Loucy (cell line): ENCODE results near the gene SDK1.

Source experiments
- H2AFZ ChIP-seq: fragments of 200-600 bp; sonication (generic); 2 replicates; pipeline ENCODE4 v1.6.0; 2016; ENCODE audit warnings: antibody characterized with exemption, mild to moderate bottlenecking, low read length, moderate library complexity
- H3F3A ChIP-seq: fragments of 200-600 bp; 2 replicates; pipeline ENCODE4 v1.6.0; 2016; ENCODE audit warnings: antibody characterized with exemption, low read depth, mild to moderate bottlenecking
- H3K27me3 ChIP-seq: fragments of 200-600 bp; sonication (generic); 2 replicates; pipeline ENCODE4 v1.6.1; 2014; ENCODE audit warnings: low read length, mild to moderate bottlenecking; ENCODE audit not compliant: insufficient read depth, poor library complexity, severe bottlenecking
- H3K36me3 ChIP-seq: fragments of 200-600 bp; sonication (generic); 2 replicates; pipeline ENCODE4 v1.6.1; 2016; ENCODE audit warnings: low read length; ENCODE audit not compliant: insufficient read depth
- H3K4me1 ChIP-seq: fragments of 200-600 bp; sonication (generic); 2 replicates; pipeline ENCODE4 v1.5.1; 2014; ENCODE audit warnings: low read length, mild to moderate bottlenecking; ENCODE audit not compliant: insufficient read depth, poor library complexity, severe bottlenecking
- H3K4me2 ChIP-seq: fragments of 200-600 bp; sonication (generic); 2 replicates; pipeline ENCODE4 v1.6.0; 2014; ENCODE audit warnings: antibody characterized with exemption, low read length, low read depth, mild to moderate bottlenecking; ENCODE audit not compliant: poor library complexity, severe bottlenecking
- H3K4me3 ChIP-seq: fragments of 200-600 bp; sonication (generic); 2 replicates; pipeline ENCODE4 v1.5.1; 2014; ENCODE audit warnings: low read length, mild to moderate bottlenecking, mixed read lengths; ENCODE audit not compliant: poor library complexity, severe bottlenecking
- H3K79me2 ChIP-seq: fragments of 200-600 bp; sonication (generic); 2 replicates; pipeline ENCODE4 v1.6.1; 2014; ENCODE audit warnings: low read length; ENCODE audit not compliant: insufficient read depth
- H3K9ac ChIP-seq: fragments of 200-600 bp; sonication (generic); 2 replicates; pipeline ENCODE4 v1.6.0; 2014; ENCODE audit warnings: mild to moderate bottlenecking, low read depth, low read length, moderate library complexity; ENCODE audit not compliant: poor library complexity, severe bottlenecking
- H3K9me2 ChIP-seq: fragments of 200-600 bp; sonication (generic); replicated peaks from 2 replicates; pipeline ENCODE4 v1.6.1; 2016; ENCODE audit warnings: low read depth, low read length, mixed read lengths
- H3K9me3 ChIP-seq: fragments of 200-600 bp; sonication (generic); 2 replicates; pipeline ENCODE4 v1.6.1; 2014; ENCODE audit warnings: mild to moderate bottlenecking, antibody characterized with exemption, low read length, low read depth; ENCODE audit not compliant: insufficient read depth
- H4K20me1 ChIP-seq: fragments of 200-600 bp; sonication (generic); 2 replicates; pipeline ENCODE4 v1.6.0; 2014; ENCODE audit warnings: antibody characterized with exemption, low read length, mild to moderate bottlenecking; ENCODE audit not compliant: insufficient read depth, poor library complexity, severe bottlenecking
- EZH2phosphoT487 ChIP-seq: fragments of 200-600 bp; IDR thresholded peaks from 2 replicates; pipeline ENCODE4 v1.6.1; 2018; ENCODE audit warnings: antibody characterized with exemption, mild to moderate bottlenecking, moderate library complexity, borderline replicate concordance
- TF ChIP-seq, protein P1 (sequence below): fragments of 200-600 bp; sonication (generic); conservative IDR thresholded peaks from 2 replicates; pipeline ENCODE4 v1.5.1; 2014; ENCODE audit warnings: mild to moderate bottlenecking, antibody characterized with exemption, low read length

The SDK1 gene

DNA sequence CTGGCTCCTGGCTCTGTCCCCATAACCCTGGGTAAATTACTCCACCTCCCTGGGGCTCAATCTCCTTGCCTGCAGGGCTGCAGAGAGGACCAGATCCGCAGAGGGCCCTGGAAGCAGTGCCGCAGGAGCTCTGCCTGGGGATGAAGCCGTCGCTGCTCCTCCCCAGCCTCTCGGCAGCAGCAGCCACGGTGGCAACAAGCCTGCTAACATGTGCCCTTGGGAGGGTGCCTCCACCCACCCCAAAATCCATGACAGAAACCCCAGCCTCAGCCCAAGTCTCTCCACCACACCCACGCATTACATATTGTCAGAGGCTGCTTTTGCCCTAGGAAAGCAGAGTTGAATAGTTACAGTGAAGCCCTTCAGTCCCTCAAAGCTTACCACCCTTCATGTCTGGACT lies 894.6 kb downstream of the SDK1 start:
- H3K9me2 ChIP-seq, result no peaks in the 10 kb centered on the region
- no peak overlapping the region for H2AFZ ChIP-seq

GRCh38 chr7:4196121-4196819 lies 895.2 kb downstream of the SDK1 start:
- Histone ChIP-seq H3K9me3 (peaks cover 3% of the 10 kb centered on the region; the same call in 1 of the 2 replicates), H4K20me1 (no peaks in the 10 kb centered on the region)
- TF ChIP-seq EZH2phosphoT487, result no peak
- TF ChIP-seq, protein P1, sequence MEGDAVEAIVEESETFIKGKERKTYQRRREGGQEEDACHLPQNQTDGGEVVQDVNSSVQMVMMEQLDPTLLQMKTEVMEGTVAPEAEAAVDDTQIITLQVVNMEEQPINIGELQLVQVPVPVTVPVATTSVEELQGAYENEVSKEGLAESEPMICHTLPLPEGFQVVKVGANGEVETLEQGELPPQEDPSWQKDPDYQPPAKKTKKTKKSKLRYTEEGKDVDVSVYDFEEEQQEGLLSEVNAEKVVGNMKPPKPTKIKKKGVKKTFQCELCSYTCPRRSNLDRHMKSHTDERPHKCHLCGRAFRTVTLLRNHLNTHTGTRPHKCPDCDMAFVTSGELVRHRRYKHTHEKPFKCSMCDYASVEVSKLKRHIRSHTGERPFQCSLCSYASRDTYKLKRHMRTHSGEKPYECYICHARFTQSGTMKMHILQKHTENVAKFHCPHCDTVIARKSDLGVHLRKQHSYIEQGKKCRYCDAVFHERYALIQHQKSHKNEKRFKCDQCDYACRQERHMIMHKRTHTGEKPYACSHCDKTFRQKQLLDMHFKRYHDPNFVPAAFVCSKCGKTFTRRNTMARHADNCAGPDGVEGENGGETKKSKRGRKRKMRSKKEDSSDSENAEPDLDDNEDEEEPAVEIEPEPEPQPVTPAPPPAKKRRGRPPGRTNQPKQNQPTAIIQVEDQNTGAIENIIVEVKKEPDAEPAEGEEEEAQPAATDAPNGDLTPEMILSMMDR, result no peak

More for the DNA sequence above, 894.6 kb downstream of the SDK1 start:
- no peaks in the 10 kb centered on the region for H3K36me3 ChIP-seq
- H3K9me3 ChIP-seq, result peaks cover 3% of the 10 kb centered on the region; the same call in 1 of the 2 replicates
- H3K4me3 ChIP-seq, result no peak overlapping the region
- no peaks in the 10 kb centered on the region for H3K27me3 ChIP-seq
- no peak overlapping the region for H3K4me2 ChIP-seq
- no peaks in the 10 kb centered on the region for H3K4me1 ChIP-seq
- no peaks in the 10 kb centered on the region for H4K20me1 ChIP-seq
- H3F3A ChIP-seq, result no peaks in the 10 kb centered on the region
- no peak overlapping the region for H3K9ac ChIP-seq
- TF ChIP-seq EZH2phosphoT487, result no peak
- TF ChIP-seq, protein P1, result no peak
- H3K79me2 ChIP-seq, result no peaks in the 10 kb centered on the region

GRCh38 chr7:4198301-4198700 lies 897.2 kb downstream of the SDK1 start:
- Histone ChIP-seq H3K4me2 (no peak overlapping the region), H3K79me2 (no peaks in the 10 kb centered on the region), H3K9me3 (peaks cover 3% of the 10 kb centered on the region; the same call in 1 of the 2 replicates), H3K4me3 (no peak overlapping the region), H3F3A (no peaks in the 10 kb centered on the region), H3K27me3 (no peaks in the 10 kb centered on the region), H3K9ac (no peak overlapping the region), H3K9me2 (no peaks in the 10 kb centered on the region), H2AFZ (no peak overlapping the region), H3K4me1 (no peaks in the 10 kb centered on the region), H3K36me3 (no peaks in the 10 kb centered on the region), H4K20me1 (no peaks in the 10 kb centered on the region)
- no peak for TF ChIP-seq EZH2phosphoT487
- TF ChIP-seq, protein P1, result no peak

More at GRCh38 chr7:4196121-4196819, 895.2 kb downstream of the SDK1 start:
- no peaks in the 10 kb centered on the region for H3K9me2 ChIP-seq
- H3F3A ChIP-seq, result no peaks in the 10 kb centered on the region
- no peaks in the 10 kb centered on the region for H3K79me2 ChIP-seq
- H3K4me3 ChIP-seq, result no peak overlapping the region
- H3K4me2 ChIP-seq, result no peak overlapping the region
- no peak overlapping the region for H3K9ac ChIP-seq
- no peaks in the 10 kb centered on the region for H3K4me1 ChIP-seq
- no peaks in the 10 kb centered on the region for H3K36me3 ChIP-seq
- no peak overlapping the region for H2AFZ ChIP-seq
- H3K27me3 ChIP-seq, result no peaks in the 10 kb centered on the region
